Measurements from ENCODE around the gene TECPR1.

- TF ChIP-seq CTCF (IDR thresholded peaks at IDR 0.05; ENCODE audit: low read depth, low read length, poor library complexity, severe bottlenecking) (no peak), EZH2phosphoT487 (IDR thresholded peaks at IDR 0.05; ENCODE audit: borderline replicate concordance, low read length) (no peak)
These were observed 60.2 kb downstream of the TECPR1 start for GRCh38 chr7:98191668-98192431.
